Glutamatergic neuron (in vitro differentiated cells): ENCODE measurements around the gene PTPRN2. TPM values are rescaled to one million over a fixed set of nuclear protein-coding genes. Genes with fewer than 3 reads are reported as not detected.

Source experiments
- DNase-seq: peaks from one replicate; pipeline ENCODE4 v3.0.0; 2022
- H3K27ac Mint-ChIP-seq: one replicate; pipeline ENCODE4 v1.8.0; 2020; ENCODE audit warnings: mild to moderate bottlenecking, mixed read lengths, inconsistent platforms; ENCODE audit not compliant: unreplicated experiment
- H3K27me3 Mint-ChIP-seq: one replicate; pipeline ENCODE4 v1.8.0; 2020; ENCODE audit warnings: mild to moderate bottlenecking, moderate library complexity, mixed read lengths, inconsistent platforms; ENCODE audit not compliant: unreplicated experiment
- H3K36me3 Mint-ChIP-seq: one replicate; pipeline ENCODE4 v1.8.0; 2020; ENCODE audit warnings: mild to moderate bottlenecking, mixed read lengths, inconsistent platforms; ENCODE audit not compliant: unreplicated experiment
- H3K4me1 Mint-ChIP-seq: one replicate; pipeline ENCODE4 v1.8.0; 2020; ENCODE audit warnings: mild to moderate bottlenecking, low read depth, mixed read lengths, inconsistent platforms; ENCODE audit not compliant: unreplicated experiment
- H3K4me3 Mint-ChIP-seq: one replicate; pipeline ENCODE4 v1.8.0; 2020; ENCODE audit warnings: mild to moderate bottlenecking, mixed read lengths, inconsistent platforms; ENCODE audit not compliant: unreplicated experiment
- H3K9me3 Mint-ChIP-seq: one replicate; pipeline ENCODE4 v1.8.0; 2020; ENCODE audit warnings: mild to moderate bottlenecking, moderate library complexity, mixed read lengths, inconsistent platforms; ENCODE audit not compliant: unreplicated experiment
- total RNA-seq: library from RNA; stranded (reverse); fragmentation: NEBNext Ultra II Directional; extraction: Animal tissue kit (Norgen Biotek cat#: 25700); gene quantifications from one replicate; pipeline ENCODE4 v1.2.1, GENCODE V29; 2021; ENCODE audit not compliant: unreplicated experiment
- TF ChIP-seq, protein P1 (sequence below): fragments of 200-600 bp; sonication (generic); IDR thresholded peaks from one replicate; pipeline ENCODE4 v1.5.0; 2021; ENCODE audit not compliant: partially characterized antibody, unreplicated experiment

PTPRN2 gene
- total RNA-seq, 1 donor from 2014 or later: 49.0 TPM

GRCh38 chr7:157839226-157839625 is 748.4 kb downstream of the PTPRN2 start:
- no peak for DNase-seq
- H3K27me3 Mint-ChIP-seq: peaks cover 2% of the 10 kb centered on the region
- H3K4me1 Mint-ChIP-seq: peaks cover 10% of the 10 kb centered on the region
- H3K36me3 Mint-ChIP-seq: no peaks in the 10 kb centered on the region
- H3K9me3 Mint-ChIP-seq: peaks cover 19% of the 10 kb centered on the region
- H3K27ac Mint-ChIP-seq: no peak overlapping the region
- H3K4me3 Mint-ChIP-seq: no peak overlapping the region
- TF ChIP-seq, protein P1, sequence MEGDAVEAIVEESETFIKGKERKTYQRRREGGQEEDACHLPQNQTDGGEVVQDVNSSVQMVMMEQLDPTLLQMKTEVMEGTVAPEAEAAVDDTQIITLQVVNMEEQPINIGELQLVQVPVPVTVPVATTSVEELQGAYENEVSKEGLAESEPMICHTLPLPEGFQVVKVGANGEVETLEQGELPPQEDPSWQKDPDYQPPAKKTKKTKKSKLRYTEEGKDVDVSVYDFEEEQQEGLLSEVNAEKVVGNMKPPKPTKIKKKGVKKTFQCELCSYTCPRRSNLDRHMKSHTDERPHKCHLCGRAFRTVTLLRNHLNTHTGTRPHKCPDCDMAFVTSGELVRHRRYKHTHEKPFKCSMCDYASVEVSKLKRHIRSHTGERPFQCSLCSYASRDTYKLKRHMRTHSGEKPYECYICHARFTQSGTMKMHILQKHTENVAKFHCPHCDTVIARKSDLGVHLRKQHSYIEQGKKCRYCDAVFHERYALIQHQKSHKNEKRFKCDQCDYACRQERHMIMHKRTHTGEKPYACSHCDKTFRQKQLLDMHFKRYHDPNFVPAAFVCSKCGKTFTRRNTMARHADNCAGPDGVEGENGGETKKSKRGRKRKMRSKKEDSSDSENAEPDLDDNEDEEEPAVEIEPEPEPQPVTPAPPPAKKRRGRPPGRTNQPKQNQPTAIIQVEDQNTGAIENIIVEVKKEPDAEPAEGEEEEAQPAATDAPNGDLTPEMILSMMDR: no peak

GRCh38 chr7:157837561-157837960 is 750.1 kb downstream of the PTPRN2 start:
- H3K36me3 Mint-ChIP-seq: peaks cover 9% of the 10 kb centered on the region
- no peak overlapping the region for H3K4me3 Mint-ChIP-seq
- peaks cover 3% of the 10 kb centered on the region for H3K27me3 Mint-ChIP-seq
- peaks cover 14% of the 10 kb centered on the region for H3K9me3 Mint-ChIP-seq
- H3K27ac Mint-ChIP-seq: peak overlapping the region; percentile 17
- no peak for DNase-seq
- TF ChIP-seq, protein P1: no peak
- H3K4me1 Mint-ChIP-seq: peaks cover 11% of the 10 kb centered on the region

DNA sequence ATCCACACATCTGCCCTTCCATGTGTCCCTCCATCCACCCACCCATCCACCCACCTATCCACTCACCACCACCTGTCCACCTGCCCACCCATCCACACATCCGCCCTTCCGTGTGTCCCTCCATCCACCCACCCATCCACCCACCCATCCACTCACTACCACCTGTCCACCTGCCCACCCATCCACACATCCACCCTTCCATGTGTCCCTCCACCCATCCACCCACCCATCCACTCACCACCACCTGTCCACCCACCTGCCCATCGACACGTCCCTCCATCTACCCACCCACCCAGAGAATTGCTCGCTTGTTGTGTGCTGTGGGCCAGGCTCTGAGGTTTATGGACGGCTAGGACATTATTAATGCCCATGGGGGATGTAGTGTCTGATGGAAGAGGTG is 750.6 kb downstream of the PTPRN2 start:
- Mint-ChIP-seq H3K9me3 (peaks cover 16% of the 10 kb centered on the region), H3K36me3 (peaks cover 9% of the 10 kb centered on the region), H3K4me1 (peaks cover 14% of the 10 kb centered on the region)

DNA sequence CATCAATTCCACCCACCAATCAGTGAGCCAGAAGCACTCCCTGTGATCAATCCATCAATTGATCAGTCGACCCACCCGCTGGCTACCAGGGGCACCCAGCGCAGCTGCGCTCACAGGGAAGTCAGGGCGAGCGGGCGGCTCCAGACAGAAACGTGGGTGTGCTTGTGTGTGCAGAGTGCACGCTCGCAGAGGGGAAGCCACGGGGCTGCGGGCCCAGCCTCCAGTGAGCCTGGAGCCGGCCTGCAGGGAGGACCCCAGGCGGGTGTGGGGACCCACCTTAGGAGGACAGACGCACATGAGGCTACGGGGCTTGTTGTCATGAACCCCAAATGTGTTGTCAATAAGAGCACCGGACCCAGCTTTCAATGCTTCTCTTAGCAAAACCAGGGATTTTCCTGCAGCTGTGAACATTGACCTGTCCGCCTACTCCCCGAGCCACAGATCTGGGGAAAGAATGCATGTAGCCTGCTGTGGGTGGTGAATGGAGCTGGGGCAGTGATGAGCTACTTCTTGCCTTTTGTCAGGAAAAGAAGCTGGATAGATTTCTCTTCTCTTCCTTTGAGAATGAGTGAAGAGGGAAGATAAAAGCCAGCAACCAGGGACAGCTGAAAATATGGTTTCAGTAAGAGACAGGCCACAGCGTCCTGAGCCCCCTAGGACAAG is 753.0 kb downstream of the PTPRN2 start:
- Mint-ChIP-seq H3K36me3 (peaks cover 9% of the 10 kb centered on the region), H3K4me3 (no peak overlapping the region), H3K9me3 (peaks cover 16% of the 10 kb centered on the region), H3K27me3 (peaks cover 3% of the 10 kb centered on the region), H3K27ac (no peak overlapping the region), H3K4me1 (peaks cover 6% of the 10 kb centered on the region)
- DNase-seq: no peak
- TF ChIP-seq, protein P1: no peak

More for the DNA sequence above, 750.6 kb downstream of the PTPRN2 start:
- TF ChIP-seq, protein P1: no peak
- H3K27me3 Mint-ChIP-seq: peaks cover 5% of the 10 kb centered on the region
- H3K27ac Mint-ChIP-seq: no peak overlapping the region
- no peak overlapping the region for H3K4me3 Mint-ChIP-seq
- no peak for DNase-seq

DNA sequence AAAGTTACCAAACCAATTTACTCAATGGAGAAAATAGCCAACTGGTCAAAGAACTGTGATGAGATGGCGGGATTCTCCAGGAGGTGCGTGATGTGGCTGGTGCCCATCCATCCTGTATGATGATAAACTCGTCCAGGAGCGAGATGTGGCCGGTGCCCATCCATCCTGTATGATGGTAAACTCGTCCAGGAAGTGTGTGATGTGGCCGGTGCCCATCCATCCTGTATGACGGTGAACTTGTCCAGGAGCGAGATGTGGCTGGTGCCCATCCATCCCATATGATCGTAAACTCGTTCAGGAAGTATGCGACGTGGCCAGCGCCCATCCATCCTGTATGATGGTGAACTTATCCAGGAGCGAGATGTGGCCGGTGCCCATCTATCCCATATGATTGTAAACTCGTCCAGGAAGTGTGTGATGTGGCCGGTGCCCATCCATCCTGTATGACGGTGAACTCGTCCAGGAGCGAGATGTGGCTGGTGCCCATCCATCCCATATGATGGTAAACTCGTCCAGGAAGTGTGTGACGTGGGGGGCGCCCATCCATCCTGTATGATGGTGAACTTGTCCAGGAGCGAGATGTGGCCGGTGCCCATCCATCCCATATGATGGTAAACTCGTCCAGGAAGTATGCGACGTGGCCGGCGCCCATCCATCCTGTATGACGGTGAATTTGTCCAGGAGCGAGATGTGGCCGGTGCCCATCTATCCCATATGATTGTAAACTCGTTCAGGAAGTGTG is 754.6 kb downstream of the PTPRN2 start:
- H3K9me3 Mint-ChIP-seq: peaks cover 16% of the 10 kb centered on the region
- H3K27ac Mint-ChIP-seq: no peak overlapping the region
- peaks cover 6% of the 10 kb centered on the region for H3K4me1 Mint-ChIP-seq
- H3K27me3 Mint-ChIP-seq: peaks cover 5% of the 10 kb centered on the region
- no peak overlapping the region for H3K4me3 Mint-ChIP-seq
- TF ChIP-seq, protein P1: no peak
- no peak for DNase-seq
- H3K36me3 Mint-ChIP-seq: peaks cover 9% of the 10 kb centered on the region
